ENCODE results near the gene RPL26.

GRCh38 chr17:8375738-8376259 is 7.2 kb downstream of the RPL26 start:
- TF ChIP-seq ZNF274 (IDR thresholded peaks at IDR 0.05; ENCODE audit: low read depth, low read length) (no peak), YY1 (IDR thresholded peaks at IDR 0.05; ENCODE audit: insufficient read depth, insufficient read length) (no peak)
